ENCODE data around the gene DCDC2.

DNA sequence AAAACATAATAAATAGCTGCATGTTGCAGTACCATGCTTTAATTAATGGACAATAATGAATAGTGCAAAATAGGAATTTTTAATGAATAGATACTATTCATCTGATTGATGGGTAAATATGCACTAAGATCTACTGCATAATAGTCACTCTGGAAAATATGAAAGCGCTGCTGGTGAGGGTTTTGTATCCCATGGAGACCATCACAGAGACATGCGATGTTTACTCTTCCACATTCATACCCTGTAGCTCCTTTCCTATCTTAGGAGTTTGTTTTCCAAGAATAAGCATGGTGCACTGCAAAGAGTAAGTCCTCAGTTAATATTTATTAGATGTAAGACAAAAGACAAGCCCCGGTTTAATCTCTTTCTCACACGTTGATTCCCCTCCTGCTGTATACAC lies 150.4 kb downstream of the DCDC2 start:
- TF ChIP-seq, protein P1, sequence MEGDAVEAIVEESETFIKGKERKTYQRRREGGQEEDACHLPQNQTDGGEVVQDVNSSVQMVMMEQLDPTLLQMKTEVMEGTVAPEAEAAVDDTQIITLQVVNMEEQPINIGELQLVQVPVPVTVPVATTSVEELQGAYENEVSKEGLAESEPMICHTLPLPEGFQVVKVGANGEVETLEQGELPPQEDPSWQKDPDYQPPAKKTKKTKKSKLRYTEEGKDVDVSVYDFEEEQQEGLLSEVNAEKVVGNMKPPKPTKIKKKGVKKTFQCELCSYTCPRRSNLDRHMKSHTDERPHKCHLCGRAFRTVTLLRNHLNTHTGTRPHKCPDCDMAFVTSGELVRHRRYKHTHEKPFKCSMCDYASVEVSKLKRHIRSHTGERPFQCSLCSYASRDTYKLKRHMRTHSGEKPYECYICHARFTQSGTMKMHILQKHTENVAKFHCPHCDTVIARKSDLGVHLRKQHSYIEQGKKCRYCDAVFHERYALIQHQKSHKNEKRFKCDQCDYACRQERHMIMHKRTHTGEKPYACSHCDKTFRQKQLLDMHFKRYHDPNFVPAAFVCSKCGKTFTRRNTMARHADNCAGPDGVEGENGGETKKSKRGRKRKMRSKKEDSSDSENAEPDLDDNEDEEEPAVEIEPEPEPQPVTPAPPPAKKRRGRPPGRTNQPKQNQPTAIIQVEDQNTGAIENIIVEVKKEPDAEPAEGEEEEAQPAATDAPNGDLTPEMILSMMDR (IDR thresholded peaks at IDR 0.05; ENCODE audit: insufficient read depth, low read depth, low read length): no peak
- TF ChIP-seq EZH2 (IDR thresholded peaks at IDR 0.05; ENCODE audit: insufficient read depth, low read length): no peak
